PFSK-1 (cell line): ENCODE measurements around the gene PFDN5.

Experiments used
- FOXP2 ChIP-seq: optimal IDR thresholded peaks from 2 replicates; pipeline ENCODE3; 2011; ENCODE audit warnings: borderline replicate concordance, control low read depth, inconsistent platforms; ENCODE audit not compliant: insufficient read depth; ENCODE audit errors: extremely low read length, extremely low read depth
- POLR2AphosphoS5 ChIP-seq: IDR thresholded peaks from 2 replicates; pipeline ENCODE4 v1.6.1; 2012; ENCODE audit warnings: low read depth, mild to moderate bottlenecking, control low read depth, low read length, moderate library complexity
- REST ChIP-seq, 2 experiments: IDR thresholded peaks; 2 replicates each; pipeline versions ENCODE4 v1.6.1 to v1.8.0; 2011 to 2012; ENCODE audit warnings: low read depth in 2 of 2, low read length in 2 of 2, control low read depth in 1 of 2, inconsistent platforms in 1 of 2, mild to moderate bottlenecking in 1 of 2, moderate library complexity in 1 of 2; ENCODE audit not compliant: insufficient read depth in 1 of 2
- SIN3A ChIP-seq: IDR thresholded peaks from 2 replicates; pipeline ENCODE4 v1.6.1; 2012; ENCODE audit warnings: mild to moderate bottlenecking, low read length, moderate library complexity, borderline replicate concordance; ENCODE audit not compliant: insufficient read depth
- TAF1 ChIP-seq: IDR thresholded peaks from 2 replicates; pipeline ENCODE4 v1.6.1; 2012; ENCODE audit warnings: low read length, control low read depth, borderline replicate concordance; ENCODE audit not compliant: insufficient read depth

PFDN5 gene

GRCh38 chr12:53340398-53340797, 45.1 kb downstream of the PFDN5 start:
- TF ChIP-seq TAF1, result no peak
- no peak for TF ChIP-seq REST (IDR thresholded peaks at IDR 0.05; ENCODE audit: insufficient read depth in 1 of 2, low read depth in 2 of 2, low read length in 2 of 2)
- TF ChIP-seq SIN3A, result no peak
- TF ChIP-seq POLR2AphosphoS5, result no peak

- no peak for TF ChIP-seq FOXP2
- TF ChIP-seq TAF1, result no peak
- TF ChIP-seq SIN3A, result no peak
- no peak for TF ChIP-seq POLR2AphosphoS5
- no peak for TF ChIP-seq REST (IDR thresholded peaks at IDR 0.05; ENCODE audit: insufficient read depth in 1 of 2, low read depth in 2 of 2, low read length in 2 of 2)
These were observed 48.1 kb downstream of the PFDN5 start for GRCh38 chr12:53343449-53343848.

GRCh38 chr12:53343969-53344368, 48.6 kb downstream of the PFDN5 start:
- TF ChIP-seq REST (IDR thresholded peaks at IDR 0.05; ENCODE audit: insufficient read depth in 1 of 2, low read depth in 2 of 2, low read length in 2 of 2), result no peak
- TF ChIP-seq TAF1, result no peak
- no peak for TF ChIP-seq SIN3A
- TF ChIP-seq FOXP2, result no peak
- TF ChIP-seq POLR2AphosphoS5, result no peak

GRCh38 chr12:53344487-53344823, 49.1 kb downstream of the PFDN5 start:
- TF ChIP-seq SIN3A (no peak), TAF1 (no peak), REST (IDR thresholded peaks at IDR 0.05; ENCODE audit: insufficient read depth in 1 of 2, low read depth in 2 of 2, low read length in 2 of 2) (no peak), POLR2AphosphoS5 (no peak), FOXP2 (no peak)

GRCh38 chr12:53344824-53345485, 49.6 kb downstream of the PFDN5 start:
- TF ChIP-seq FOXP2, result peak; percentile 22
- TF ChIP-seq SIN3A, result no peak
